GM23248 (cell line): ENCODE data around the gene NCK1.

ENCODE experiments used
- EZH2 ChIP-seq: fragments of 200-600 bp; sonication (generic); IDR thresholded peaks from 2 replicates; pipeline ENCODE4 v1.6.1; 2018; ENCODE audit warnings: antibody characterized with exemption, mild to moderate bottlenecking; ENCODE audit not compliant: insufficient read depth, poor library complexity, severe bottlenecking
- EZH2phosphoT487 ChIP-seq: fragments of 200-600 bp; sonication (generic); IDR thresholded peaks from 2 replicates; pipeline ENCODE4 v1.6.1; 2018; ENCODE audit warnings: antibody characterized with exemption, moderate library complexity, mild to moderate bottlenecking, low read depth; ENCODE audit not compliant: insufficient read depth

- TF ChIP-seq EZH2 = no peak
- no peak for TF ChIP-seq EZH2phosphoT487
Observed at GRCh38 chr3:136914739-136915138, 52.7 kb downstream of the NCK1 start.
